Adrenal gland (tissue), 12 donors: Measurements from ENCODE around the gene GUCY2C. TPM values are rescaled to one million over a fixed set of nuclear protein-coding genes. Genes with fewer than 3 reads are reported as not detected.

ENCODE experiments used
- DNase-seq, 7 donors: peaks; one replicate each; pipeline ENCODE4 v3.0.0-alpha.2; 2019 to 2020
- H3K27ac ChIP-seq, 5 donors: fragments of 200-600 bp; sonication (generic) in 4 of 5; 1 replicate in 3 of 5; 2 replicates in 2 of 5; pipeline versions ENCODE4 v1.5.1 to v1.8.0; 2016 to 2020; ENCODE audit warnings: mild to moderate bottlenecking in 1 of 5
- H3K27me3 ChIP-seq: fragments of 200-600 bp; 2 replicates; pipeline ENCODE4 v1.8.0; 2021
- H3K36me3 ChIP-seq, 2 donors: fragments of 200-600 bp; replicated peaks in 1 of 2; 1 replicate in 1 of 2; 2 replicates in 1 of 2; pipeline versions ENCODE4 v1.5.1 to v1.8.0; 2018 to 2022
- H3K4me1 ChIP-seq, 2 donors: fragments of 200-600 bp; replicated peaks in 1 of 2; 1 replicate in 1 of 2; 2 replicates in 1 of 2; pipeline versions ENCODE4 v1.5.1 to v1.8.0; 2018 to 2021
- H3K4me3 ChIP-seq, 4 donors: fragments of 200-600 bp; sonication (generic) in 3 of 4; one replicate each; pipeline ENCODE4 v1.5.1; 2016 to 2018
- H3K9me3 ChIP-seq, 3 donors: fragments of 200-600 bp; sonication (generic) in 1 of 3; replicated peaks in 1 of 3; 1 replicate in 2 of 3; 2 replicates in 1 of 3; pipeline versions ENCODE4 v1.5.1 to v1.8.0; 2016 to 2021
- CTCF ChIP-seq, 6 experiments: fragments of 450-650 bp in 4 of 6; fragments of 200-600 bp in 2 of 6; sonication (generic) in 1 of 6; IDR thresholded peaks; 1 replicate in 5 of 6; 2 replicates in 1 of 6; pipeline versions ENCODE4 v1.5.1 to v1.8.0; 2016 to 2021; ENCODE audit warnings: antibody characterized with exemption in 6 of 6, mild to moderate bottlenecking in 2 of 6, moderate library complexity in 1 of 6
- POLR2A ChIP-seq, 2 donors: fragments of 450-650 bp; IDR thresholded peaks; one replicate each; pipeline ENCODE4 v1.6.1; 2017; ENCODE audit warnings: antibody characterized with exemption in 2 of 2, mild to moderate bottlenecking in 2 of 2, moderate library complexity in 1 of 2
- WGBS, 4 donors: extraction: QIAGEN DNeasy Blood & Tissue Kit in 2 of 4; methylation state at CpG; one replicate each; pipeline versions ENCODE4 v1.1.5 to v1.1.7; 2013 to 2017; 5-methylcytosine and 5-hydroxymethylcytosine counted together
- intact Hi-C, 2 donors: fragments of 100-400 bp; cut with DNase I; formaldehyde crosslinking; loops; one replicate each; pipeline versions ENCODE4 v1.14.1 to v1.15.0; 2022 to 2023
- polyA plus RNA-seq, 3 donors: library from polyadenylated mRNA; stranded (reverse); fragments of 200-250 nt in 2 of 3; fragments of 350-450 nt in 1 of 3; fragmentation: Illumina TruSeq in 1 of 3; extraction: RNeasy Lipid Tissue Mini Kit (QIAGEN cat#74804) in 1 of 3; gene quantifications; one replicate each; pipeline ENCODE4 v1.2.3, GENCODE V29; 2013 to 2014
- total RNA-seq, 9 donors: library from RNA; depleted of rRNA in 4 of 9; stranded (reverse); fragments of >200 nt in 4 of 9; fragments of 120-200 nt in 1 of 9; fragmentation: NEBNext Ultra II Directional in 1 of 9; extraction: Animal tissue kit (Norgen Biotek cat#: 25700) in 1 of 9; gene quantifications; one replicate each; pipeline versions ENCODE4 v1.1.0 to v1.2.4, GENCODE V29; 2013 to 2023
- donor health status: healthy with polysubstance abuse.
- donor health status: Bipolar disorder and iron deficiency.
- donor health status: DM: yes; HTN: yes; CAD: no.
- donor health status: DM: no; HTN: no; CAD: no.
- donor health status: DM: no; HTN: no; CAD: no.
- donor health status: DM: yes; HTN: yes; CAD: no.

GUCY2C gene
- total and polyA plus RNA-seq, 12 donors = not detected

- H3K9me3 ChIP-seq = no peaks in the 10 kb centered on the region
- no peaks in the 10 kb centered on the region for H3K27me3 ChIP-seq
- no peak for TF ChIP-seq POLR2A (IDR thresholded peaks at IDR 0.05)
- TF ChIP-seq CTCF (IDR thresholded peaks at IDR 0.05) = no peak
- intact Hi-C loops = no loop called here
- no peaks in the 10 kb centered on the region for H3K36me3 ChIP-seq
- H3K27ac ChIP-seq = no peak overlapping the region
- DNase-seq = no peak
- H3K4me1 ChIP-seq = no peaks in the 10 kb centered on the region
- 83 to 89% (median 85%) methylated on average over 3 of the region's 3 CpGs for WGBS, 4 donors
- no peak overlapping the region for H3K4me3 ChIP-seq
Measured at GRCh38 chr12:14597480-14597879, 98.9 kb downstream of the GUCY2C start.

GRCh38 chr12:14591719-14592118, 104.7 kb downstream of the GUCY2C start:
- WGBS, 4 donors = 23 to 59% (median 43%) methylated on average over 1 of the region's 1 CpG

GRCh38 chr12:14589169-14590004, 107.0 kb downstream of the GUCY2C start:
- no peak for TF ChIP-seq CTCF (IDR thresholded peaks at IDR 0.05)
- no peak for TF ChIP-seq POLR2A (IDR thresholded peaks at IDR 0.05)
- Histone ChIP-seq H3K9me3 (no peaks in the 10 kb centered on the region), H3K36me3 (no peaks in the 10 kb centered on the region), H3K4me3 (no peak overlapping the region), H3K27me3 (no peaks in the 10 kb centered on the region), H3K4me1 (no peaks in the 10 kb centered on the region), H3K27ac (no peak overlapping the region)
- no peak for DNase-seq
- intact Hi-C loops = no loop called here
- 89 to 94% (median 90%) methylated on average over 10 to 18 of the region's 18 CpGs for WGBS, 4 donors

More at GRCh38 chr12:14591719-14592118, 104.7 kb downstream of the GUCY2C start:
- no peaks in the 10 kb centered on the region for H3K36me3 ChIP-seq
- no peaks in the 10 kb centered on the region for H3K4me1 ChIP-seq
- H3K9me3 ChIP-seq = no peaks in the 10 kb centered on the region
- no peak for TF ChIP-seq POLR2A (IDR thresholded peaks at IDR 0.05)
- no peak for TF ChIP-seq CTCF (IDR thresholded peaks at IDR 0.05)
- no peak overlapping the region for H3K4me3 ChIP-seq
- intact Hi-C loops = no loop called here
- no peak for DNase-seq
- H3K27me3 ChIP-seq = no peaks in the 10 kb centered on the region
- no peak overlapping the region for H3K27ac ChIP-seq

GRCh38 chr12:14588571-14588970, 107.8 kb downstream of the GUCY2C start:
- DNase-seq = no peak
- no peaks in the 10 kb centered on the region for H3K27me3 ChIP-seq
- no peak overlapping the region for H3K27ac ChIP-seq

More at GRCh38 chr12:14588571-14588970, 107.8 kb downstream of the GUCY2C start:
- no peak overlapping the region for H3K4me3 ChIP-seq
- 86 to 98% (median 90%) methylated on average over 3 of the region's 3 CpGs for WGBS, 4 donors
- H3K4me1 ChIP-seq = no peaks in the 10 kb centered on the region
- intact Hi-C loops = no loop called here
- H3K9me3 ChIP-seq = no peaks in the 10 kb centered on the region
- no peak for TF ChIP-seq POLR2A (IDR thresholded peaks at IDR 0.05)
- TF ChIP-seq CTCF (IDR thresholded peaks at IDR 0.05) = no peak
- H3K36me3 ChIP-seq = no peaks in the 10 kb centered on the region
